GM13976 (cell line): ENCODE measurements around the gene DNAH1.

Experiments
- DNase-seq: peaks from one replicate; pipeline ENCODE4 v3.0.0; 2012; ENCODE audit warnings: low spot score
- CTCF ChIP-seq: IDR thresholded peaks from 2 replicates; pipeline ENCODE4 v1.5.1; 2012; ENCODE audit warnings: borderline replicate concordance, mild to moderate bottlenecking; ENCODE audit not compliant: insufficient read depth; ENCODE audit errors: extremely low read depth, missing control alignments, control extremely low read depth
- in situ Hi-C: fragments of 300-500 bp; cut with MboI; formaldehyde crosslinking; loops from one replicate; pipeline ENCODE4 v1.12.0; 2022; ENCODE audit warnings: low sequenced_read_pairs, mixed read lengths, inconsistent platforms; ENCODE audit not compliant: unreplicated experiment

Gene DNAH1

DNA sequence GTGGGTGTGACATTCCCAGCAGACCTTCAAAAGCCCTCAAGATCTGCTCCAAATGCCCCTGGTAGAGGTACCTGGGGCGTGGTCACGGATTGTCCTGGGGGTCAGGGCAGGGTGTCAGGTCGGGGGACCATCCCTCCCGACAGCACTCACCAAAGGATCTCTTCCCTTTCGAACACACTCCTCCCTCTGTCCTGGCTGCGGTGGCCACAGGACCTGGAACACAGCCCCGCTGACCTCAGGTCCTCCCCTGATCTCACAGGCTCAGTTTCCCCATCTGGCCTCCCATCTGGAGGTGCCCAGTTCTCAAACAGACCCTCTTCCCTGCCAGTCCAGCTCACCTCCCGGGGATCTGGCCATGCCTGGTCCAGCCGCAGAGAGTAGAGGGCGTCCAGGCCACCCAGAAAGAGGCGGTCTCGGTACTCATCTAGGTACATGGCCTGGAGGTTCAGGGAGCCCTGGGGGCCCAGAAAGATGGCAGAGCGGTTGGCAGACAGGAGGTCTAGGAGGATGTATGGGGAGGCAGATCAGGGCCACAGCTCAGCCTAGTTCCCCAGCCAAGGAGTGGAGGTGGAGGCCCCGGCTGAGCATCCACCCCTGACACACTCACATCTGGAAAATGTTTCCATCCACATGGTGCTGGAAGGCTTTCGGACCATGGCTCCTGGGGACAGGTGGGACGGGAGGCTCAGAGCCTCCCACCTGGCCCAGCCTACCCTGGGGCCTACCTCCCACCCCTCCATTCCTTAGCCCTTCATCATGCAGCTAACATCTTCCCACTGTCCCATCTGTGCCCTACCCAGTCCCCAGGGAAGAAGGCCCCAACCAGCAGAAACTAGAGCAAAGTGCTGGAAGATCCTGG, 126.5 kb downstream of the DNAH1 start:
- in situ Hi-C loops: no loop called here
- TF ChIP-seq CTCF: no peak
- no peak for DNase-seq

DNA sequence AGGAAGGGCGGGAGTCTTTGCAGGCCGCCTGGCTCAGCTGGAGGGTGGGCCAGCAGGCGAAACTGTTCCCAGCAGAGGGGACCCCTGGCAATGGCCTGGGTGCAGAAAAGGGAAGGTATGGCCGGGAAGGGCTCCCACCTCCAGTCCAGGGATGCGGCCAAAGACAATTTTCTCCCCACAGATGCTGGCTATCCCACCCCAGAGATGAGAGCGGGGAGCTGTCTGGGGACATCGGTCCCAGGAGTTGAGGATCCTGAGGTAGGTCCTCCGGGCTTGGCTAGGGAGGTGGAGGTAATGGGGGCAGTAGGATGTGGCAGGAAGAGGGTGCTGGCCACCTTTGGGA, 127.1 kb downstream of the DNAH1 start:
- in situ Hi-C loops: no loop called here
- DNase-seq: no peak
- TF ChIP-seq CTCF: no peak

GRCh38 chr3:52443791-52444687, 127.9 kb downstream of the DNAH1 start:
- in situ Hi-C loops: no loop called here
- DNase-seq: peak; percentile 28
- no peak for TF ChIP-seq CTCF

- in situ Hi-C loops: no loop called here
- peak; percentile 35 for TF ChIP-seq CTCF
- peak; percentile 88 for DNase-seq
Observed at GRCh38 chr3:52444860-52445793, 129.0 kb downstream of the DNAH1 start, which contains the start of gene SEMA3G. SEMA3G (minus strand) TSS chr3:52445103; CDS start chr3:52445027, 76 bp downstream.

DNA sequence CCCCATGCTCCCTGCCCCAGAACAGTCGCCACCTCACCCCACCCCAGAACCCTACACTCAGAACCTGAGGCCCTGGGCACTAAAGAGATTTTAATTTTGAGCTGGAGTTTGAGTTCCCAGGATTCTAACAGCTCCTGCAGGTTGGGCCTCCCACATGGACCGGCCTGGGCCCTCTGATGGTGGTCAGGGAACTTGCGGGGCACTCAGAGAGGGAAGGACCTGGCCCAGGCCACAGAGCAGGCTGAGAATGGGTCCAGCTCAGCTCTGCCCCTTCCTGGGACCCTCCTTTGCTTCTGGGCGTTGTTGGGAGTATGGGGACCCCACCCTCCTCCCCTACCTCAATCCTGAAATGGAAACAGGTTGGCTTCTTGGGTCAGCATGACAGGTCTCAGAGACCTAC, 129.9 kb downstream of the DNAH1 start:
- no peak for TF ChIP-seq CTCF
- no peak for DNase-seq
- in situ Hi-C loops: no loop called here
